Measurements from ENCODE around the gene RNF113A. TPM values are rescaled to one million over a fixed set of nuclear protein-coding genes. Genes with fewer than 3 reads are reported as not detected.

The RNF113A gene
- 10 to 100 TPM; 13.4 to 14.6 TPM for total RNA-seq

- H3K9ac ChIP-seq (ENCODE audit: low read depth in 2 of 2, low read length in 2 of 2), result peak within 1 kb of the TSS; percentile 89 to 95
- TF ChIP-seq CTCF (IDR thresholded peaks at IDR 0.05), result no peak
- intact Hi-C loops (cut with DNase I), result no loop called here
- no peaks in the 10 kb centered on the region for H3K4me1 ChIP-seq
- peak within 1 kb of the TSS; percentile 79 for H3K27ac ChIP-seq
- no peaks in the 10 kb centered on the region for H3K27me3 ChIP-seq
- peak within 1 kb of the TSS; percentile 42 for H3K4me3 ChIP-seq
- peak; percentile 87 for DNase-seq
- H3K36me3 ChIP-seq, result no peaks in the 10 kb centered on the region
- no peaks in the 10 kb centered on the region for H3K9me3 ChIP-seq
Observed at GRCh38 chrX:119871599-119872395, at the start of gene RNF113A, which contains the start of gene NDUFA1. TSS of gene RNF113A (minus strand) at chrX:119871733. CDS start at chrX:119871613, 120 bp downstream. TSS of gene NDUFA1 (plus strand) at chrX:119871832. CDS start at chrX:119871912, 80 bp downstream.

GRCh38 chrX:119919835-119920585 lies 48.5 kb upstream of the RNF113A start:
- H3K9ac ChIP-seq (ENCODE audit: low read depth in 2 of 2, low read length in 2 of 2), result no peak overlapping the region
- intact Hi-C loops (cut with DNase I), result no loop called here
- TF ChIP-seq CTCF (IDR thresholded peaks at IDR 0.05), result no peak
- H3K9me3 ChIP-seq, result no peaks in the 10 kb centered on the region
- no peaks in the 10 kb centered on the region for H3K4me1 ChIP-seq
- no peak for DNase-seq
- H3K27me3 ChIP-seq, result no peaks in the 10 kb centered on the region
- no peak overlapping the region for H3K27ac ChIP-seq
- no peak overlapping the region for H3K4me3 ChIP-seq
- H3K36me3 ChIP-seq, result no peaks in the 10 kb centered on the region

- intact Hi-C loops (cut with DNase I), result no loop called here
- H3K27me3 ChIP-seq, result no peaks in the 10 kb centered on the region
- H3K9me3 ChIP-seq, result no peaks in the 10 kb centered on the region
- DNase-seq, result no peak
- H3K4me3 ChIP-seq, result no peak overlapping the region
- H3K4me1 ChIP-seq, result no peaks in the 10 kb centered on the region
- no peak overlapping the region for H3K9ac ChIP-seq (ENCODE audit: low read depth in 2 of 2, low read length in 2 of 2)
- no peaks in the 10 kb centered on the region for H3K36me3 ChIP-seq
- no peak for TF ChIP-seq CTCF (IDR thresholded peaks at IDR 0.05)
- no peak overlapping the region for H3K27ac ChIP-seq
Observed at GRCh38 chrX:119917877-119918276, 46.3 kb upstream of the RNF113A start.

- H3K27me3 ChIP-seq, result no peaks in the 10 kb centered on the region
- DNase-seq, result no peak
- TF ChIP-seq CTCF (IDR thresholded peaks at IDR 0.05), result no peak
- H3K4me3 ChIP-seq, result no peak overlapping the region
- H3K27ac ChIP-seq, result no peak overlapping the region
- no peaks in the 10 kb centered on the region for H3K4me1 ChIP-seq
- H3K9me3 ChIP-seq, result no peaks in the 10 kb centered on the region
- intact Hi-C loops (cut with DNase I), result no loop called here
- H3K9ac ChIP-seq (ENCODE audit: low read depth in 2 of 2, low read length in 2 of 2), result no peak overlapping the region
- H3K36me3 ChIP-seq, result no peaks in the 10 kb centered on the region
Observed at GRCh38 chrX:119916310-119916709, 44.8 kb upstream of the RNF113A start.

- Histone ChIP-seq H3K27ac (no peak overlapping the region), H3K9ac (ENCODE audit: low read depth in 2 of 2, low read length in 2 of 2) (no peak overlapping the region), H3K9me3 (no peaks in the 10 kb centered on the region), H3K36me3 (no peaks in the 10 kb centered on the region), H3K4me1 (no peaks in the 10 kb centered on the region), H3K4me3 (no peak overlapping the region), H3K27me3 (no peaks in the 10 kb centered on the region)
- no peak for TF ChIP-seq CTCF (IDR thresholded peaks at IDR 0.05)
- intact Hi-C loops (cut with DNase I), result no loop called here
- DNase-seq, result no peak
Observed at GRCh38 chrX:119900976-119901375, 29.4 kb upstream of the RNF113A start.

Measured in colonic mucosa (tissue), 4 donors.